GM12864 (cell line): ENCODE measurements around the gene HSP90AB1.

ENCODE experiments used
- DNase-seq: peaks from one replicate; pipeline ENCODE4 v3.0.0-alpha.2; 2011; ENCODE audit warnings: low read depth
- H3K4me3 ChIP-seq: 2 replicates; pipeline ENCODE4 v1.5.1; 2011; ENCODE audit warnings: mild to moderate bottlenecking, low read depth, low read length, control low read depth
- TF ChIP-seq, protein P1 (sequence below): IDR thresholded peaks from 2 replicates; pipeline ENCODE4 v1.5.1; 2011; ENCODE audit warnings: low read depth, mild to moderate bottlenecking, moderate library complexity, low read length, control low read depth, inconsistent platforms; ENCODE audit errors: missing control alignments

Gene HSP90AB1

DNA sequence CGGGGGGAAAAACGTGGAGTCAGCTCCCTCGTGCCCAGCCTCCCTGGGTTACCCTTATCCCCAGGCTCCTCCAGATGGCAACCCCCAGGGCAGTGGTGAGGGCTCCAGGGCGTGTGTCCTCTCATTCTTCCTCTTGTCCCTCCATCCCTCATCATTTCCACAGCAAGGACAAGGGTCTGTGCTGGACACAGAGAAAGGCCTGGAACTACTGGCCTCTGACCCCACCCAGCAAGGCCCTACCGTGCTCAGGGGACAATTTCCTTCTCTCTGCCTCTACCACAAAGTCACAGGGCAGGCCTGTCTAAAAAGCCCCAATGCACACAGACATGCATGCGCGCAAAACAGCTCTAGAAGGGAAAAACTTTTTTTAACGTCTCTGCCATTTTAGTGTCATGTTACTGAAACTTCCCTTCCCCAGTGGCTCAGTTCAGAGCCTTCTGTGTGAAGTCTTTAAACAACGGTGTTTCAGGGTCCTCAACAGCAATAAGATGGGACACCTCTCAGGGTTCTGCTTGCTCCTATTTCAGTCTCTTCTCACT lies 11.5 kb downstream of the HSP90AB1 start:
- no peak for DNase-seq
- H3K4me3 ChIP-seq, result peak overlapping the region; percentile 6; the same call in 1 of the 2 replicates
- TF ChIP-seq, protein P1, sequence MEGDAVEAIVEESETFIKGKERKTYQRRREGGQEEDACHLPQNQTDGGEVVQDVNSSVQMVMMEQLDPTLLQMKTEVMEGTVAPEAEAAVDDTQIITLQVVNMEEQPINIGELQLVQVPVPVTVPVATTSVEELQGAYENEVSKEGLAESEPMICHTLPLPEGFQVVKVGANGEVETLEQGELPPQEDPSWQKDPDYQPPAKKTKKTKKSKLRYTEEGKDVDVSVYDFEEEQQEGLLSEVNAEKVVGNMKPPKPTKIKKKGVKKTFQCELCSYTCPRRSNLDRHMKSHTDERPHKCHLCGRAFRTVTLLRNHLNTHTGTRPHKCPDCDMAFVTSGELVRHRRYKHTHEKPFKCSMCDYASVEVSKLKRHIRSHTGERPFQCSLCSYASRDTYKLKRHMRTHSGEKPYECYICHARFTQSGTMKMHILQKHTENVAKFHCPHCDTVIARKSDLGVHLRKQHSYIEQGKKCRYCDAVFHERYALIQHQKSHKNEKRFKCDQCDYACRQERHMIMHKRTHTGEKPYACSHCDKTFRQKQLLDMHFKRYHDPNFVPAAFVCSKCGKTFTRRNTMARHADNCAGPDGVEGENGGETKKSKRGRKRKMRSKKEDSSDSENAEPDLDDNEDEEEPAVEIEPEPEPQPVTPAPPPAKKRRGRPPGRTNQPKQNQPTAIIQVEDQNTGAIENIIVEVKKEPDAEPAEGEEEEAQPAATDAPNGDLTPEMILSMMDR, result no peak

DNA sequence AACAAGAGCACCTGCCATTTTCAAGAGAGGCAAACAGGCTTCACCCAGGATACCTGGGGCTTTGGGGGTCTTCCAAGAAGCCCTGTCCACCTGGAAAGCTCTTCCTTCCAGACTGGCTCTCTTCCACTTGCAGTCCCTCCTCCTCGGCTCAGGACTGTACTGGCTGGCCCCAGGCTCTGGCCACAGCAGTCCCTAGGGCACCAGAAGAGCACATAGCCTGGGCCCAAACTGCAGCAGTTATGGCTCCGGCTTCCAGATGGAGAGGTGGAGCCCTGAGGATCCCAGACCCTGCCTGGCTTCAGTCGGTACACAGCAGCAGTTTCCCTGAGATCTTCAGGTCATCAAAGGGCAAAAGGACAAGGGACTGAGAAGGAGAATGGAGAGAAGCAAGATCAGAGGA lies 12.0 kb downstream of the HSP90AB1 start:
- no peak for DNase-seq
- TF ChIP-seq, protein P1, result no peak
- peak overlapping the region; percentile 25; the same call in 1 of the 2 replicates for H3K4me3 ChIP-seq

DNA sequence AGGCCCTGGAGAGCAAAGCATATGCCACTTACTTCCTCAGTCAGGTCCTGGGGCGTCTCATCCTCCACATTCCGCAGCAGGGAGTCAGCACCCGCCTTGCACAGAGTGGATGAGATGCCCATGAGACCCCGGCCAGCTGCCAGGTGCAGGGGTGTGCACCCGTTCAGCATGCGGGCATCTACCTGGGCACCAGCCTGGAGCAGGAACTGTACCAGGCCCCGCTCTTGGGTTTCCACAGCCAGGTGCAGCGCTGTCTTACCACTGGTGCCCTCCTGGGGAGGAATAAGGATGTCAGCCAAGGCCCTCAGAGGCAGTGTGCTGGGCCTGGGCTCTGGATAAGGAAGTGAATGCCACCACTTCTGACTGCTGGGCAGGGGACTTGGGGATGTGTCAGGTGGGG lies 13.1 kb downstream of the HSP90AB1 start:
- TF ChIP-seq, protein P1, result no peak
- no peak for DNase-seq
- H3K4me3 ChIP-seq, result peak overlapping the region; percentile 29

DNA sequence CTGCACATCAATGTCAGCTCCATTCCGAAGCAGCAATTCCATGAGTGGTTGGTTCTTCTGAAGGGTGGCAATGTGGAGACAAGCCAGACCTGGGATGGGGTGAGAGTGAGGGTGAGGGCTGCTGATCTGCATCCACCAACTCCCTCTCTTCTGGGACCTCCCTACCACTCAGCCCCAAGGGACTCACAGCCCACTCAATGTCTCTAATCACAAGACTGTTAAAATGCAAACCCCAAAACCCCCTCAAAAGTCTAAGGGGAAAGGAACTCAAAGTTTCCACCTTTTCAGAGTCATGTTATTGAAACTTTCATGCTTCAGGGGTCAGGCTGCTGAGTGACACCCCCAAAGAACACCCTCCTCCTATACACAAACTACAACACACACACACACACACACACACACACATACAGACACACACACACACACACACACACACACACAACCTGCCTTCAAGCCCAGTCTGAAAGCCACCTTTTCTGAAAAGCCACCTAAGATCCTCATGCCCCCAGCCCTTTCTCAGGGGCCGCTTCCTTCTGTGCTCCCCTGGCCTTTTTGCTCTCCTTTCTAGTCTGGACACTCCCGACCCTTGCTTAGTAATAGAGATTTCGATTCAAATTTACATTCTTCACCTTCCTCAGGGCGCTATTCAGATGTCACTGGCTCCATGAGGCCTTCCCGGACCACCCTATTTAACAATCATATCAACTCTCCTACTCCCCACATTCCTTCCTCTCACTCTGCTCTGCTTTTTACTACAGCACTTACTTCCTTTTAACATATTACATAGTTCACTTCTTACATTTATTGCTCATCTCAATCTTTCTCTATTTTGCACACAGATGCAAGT lies 13.8 kb downstream of the HSP90AB1 start:
- TF ChIP-seq, protein P1, result no peak
- DNase-seq, result no peak
- peak overlapping the region; percentile 94 for H3K4me3 ChIP-seq

DNA sequence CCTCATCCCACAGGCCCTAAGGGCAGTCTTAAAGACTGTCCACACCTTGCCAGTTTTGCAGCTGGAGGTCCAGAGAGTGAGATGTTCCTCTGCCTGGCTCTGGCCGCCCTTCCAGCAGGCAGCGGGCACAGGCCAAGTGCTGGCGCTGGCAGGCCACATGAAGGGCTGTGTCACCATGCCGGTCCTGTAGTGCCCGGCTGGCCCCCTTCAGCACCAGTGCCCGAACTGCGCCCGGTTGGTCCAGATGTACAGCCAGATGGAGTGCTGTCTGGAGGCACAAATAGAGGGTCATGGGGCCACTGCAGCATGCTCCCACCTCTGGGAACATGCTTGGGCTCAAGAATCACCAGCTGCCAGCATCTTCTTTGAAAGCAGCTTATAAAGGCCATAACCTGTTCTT lies 14.7 kb downstream of the HSP90AB1 start:
- TF ChIP-seq, protein P1, result no peak
- H3K4me3 ChIP-seq, result peak overlapping the region; percentile 94
- no peak for DNase-seq

DNA sequence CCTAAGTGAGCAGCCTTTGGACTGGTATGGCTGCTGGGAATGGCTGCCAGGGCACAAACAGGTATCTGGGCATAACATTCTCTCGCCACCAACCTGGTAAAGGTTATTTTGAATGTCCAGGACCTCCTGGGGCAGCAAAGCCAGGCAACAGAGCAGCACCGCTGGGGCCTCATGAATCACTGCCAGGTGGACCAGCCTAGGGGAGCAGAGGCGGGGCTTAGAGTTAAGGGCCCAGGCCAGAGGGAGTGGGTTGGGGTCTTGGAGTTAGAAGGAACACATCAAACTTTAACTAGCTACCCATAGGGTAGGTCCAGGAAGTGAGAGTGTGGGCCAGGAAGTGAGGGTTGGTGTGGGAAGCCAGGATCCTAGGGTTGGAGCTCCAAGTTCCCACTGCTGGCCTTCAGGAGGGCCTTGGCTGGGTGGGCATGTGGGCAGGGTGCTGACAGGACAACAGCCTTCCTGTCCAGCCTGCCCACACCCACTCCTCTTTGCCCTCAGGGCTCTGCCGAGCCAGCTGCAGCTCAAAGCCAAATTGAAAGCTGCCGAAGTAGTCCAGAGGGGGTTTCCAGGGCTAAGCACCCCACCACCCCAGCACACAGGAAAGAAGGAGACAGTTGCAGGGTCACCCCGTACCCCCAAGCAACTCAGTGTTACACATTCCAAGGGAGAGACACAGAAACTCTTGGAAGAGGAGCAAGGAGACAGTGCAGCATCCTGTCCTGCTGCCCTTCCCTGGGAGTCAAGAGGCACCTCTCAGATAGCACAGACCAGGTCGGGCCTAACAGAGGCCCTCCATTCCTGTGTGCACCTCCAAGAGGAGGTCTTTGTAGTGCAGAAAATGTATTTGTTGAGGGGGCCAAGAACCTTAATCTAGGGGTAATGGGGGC lies 15.8 kb downstream of the HSP90AB1 start:
- peak overlapping the region; percentile 94 for H3K4me3 ChIP-seq
- TF ChIP-seq, protein P1, result no peak
- no peak for DNase-seq
